PC-9 (cell line): ENCODE results near the gene ARL10. TPM values are rescaled to one million over a fixed set of nuclear protein-coding genes. Genes with fewer than 3 reads are reported as not detected.

ENCODE experiments used
- BruUV-seq: library from RNA; stranded (reverse); fragments of 400-500 nt; replicated peaks from 2 replicates; lab custom pipeline; 2021; lab: Mats Ljungman, UMichigan
- CTCF ChIA-PET: fragments of 300-600 bp; sonication (Branson Sonifier 250); formaldehyde crosslinking; loops from one replicate; lab custom pipeline; 2022; ENCODE audit warnings: antibody characterized with exemption; lab: Charles Lee
- POLR2A ChIA-PET: fragments of 300-600 bp; sonication (Branson Sonifier 250); formaldehyde crosslinking; loops from one replicate; lab custom pipeline; 2022; ENCODE audit warnings: antibody characterized with exemption; ENCODE audit not compliant: unreplicated experiment; lab: Charles Lee
- DNase-seq, 2 experiments: peaks; one replicate each; pipeline versions ENCODE4 v3.0.0 to v3.0.0-alpha.2; 2015 to 2022; ENCODE audit warnings: mixed read lengths in 1 of 2
- H2AFZ ChIP-seq: fragments of 200-600 bp; sonication (generic); 2 replicates; pipeline ENCODE4 v1.8.1; 2017; ENCODE audit warnings: antibody characterized with exemption
- H3F3A ChIP-seq: fragments of 200-600 bp; sonication (generic); 2 replicates; pipeline ENCODE4 v1.8.1; 2017; ENCODE audit warnings: antibody characterized with exemption, mild to moderate bottlenecking, low read depth; ENCODE audit not compliant: insufficient read depth
- H3K27ac ChIP-seq: fragments of 200-600 bp; sonication (generic); 2 replicates; pipeline ENCODE4 v1.6.1; 2016; ENCODE audit warnings: mixed run types
- H3K27me3 ChIP-seq: fragments of 200-600 bp; sonication (generic); 2 replicates; pipeline ENCODE4 v1.6.1; 2016; ENCODE audit warnings: low read depth, mixed run types; ENCODE audit not compliant: insufficient read depth
- H3K36me3 ChIP-seq: fragments of 200-600 bp; sonication (generic); 2 replicates; pipeline ENCODE4 v1.6.1; 2016; ENCODE audit warnings: low read depth, mixed run types
- H3K4me1 ChIP-seq: fragments of 200-600 bp; sonication (generic); replicated peaks from 2 replicates; pipeline ENCODE4 v1.6.1; 2016; ENCODE audit warnings: mixed run types; ENCODE audit not compliant: insufficient read depth
- H3K4me2 ChIP-seq: fragments of 200-600 bp; sonication (generic); 2 replicates; pipeline ENCODE4 v1.6.1; 2017; ENCODE audit warnings: mixed run types
- H3K4me3 ChIP-seq: fragments of 200-600 bp; sonication (generic); 2 replicates; pipeline ENCODE4 v1.6.1; 2016; ENCODE audit warnings: mixed run types
- H3K79me2 ChIP-seq: fragments of 200-600 bp; sonication (generic); 2 replicates; pipeline ENCODE4 v1.6.1; 2017; ENCODE audit warnings: low read depth, mixed run types
- H3K9me2 ChIP-seq: fragments of 200-600 bp; sonication (generic); 2 replicates; pipeline ENCODE4 v1.8.1; 2017; ENCODE audit warnings: mild to moderate bottlenecking; ENCODE audit not compliant: insufficient read depth
- H3K9me3 ChIP-seq: fragments of 200-600 bp; sonication (generic); 2 replicates; pipeline ENCODE4 v1.8.1; 2016; ENCODE audit warnings: low read depth; ENCODE audit not compliant: insufficient read depth
- H4K20me1 ChIP-seq: fragments of 200-600 bp; sonication (generic); 2 replicates; pipeline ENCODE4 v1.8.1; 2017; ENCODE audit not compliant: insufficient read depth
- CTCF ChIP-seq: fragments of 200-600 bp; sonication (generic); conservative IDR thresholded peaks from 2 replicates; pipeline ENCODE4 v1.6.1; 2017; ENCODE audit warnings: mixed run types, antibody characterized with exemption, mild to moderate bottlenecking, moderate library complexity
- EZH2 ChIP-seq: fragments of 200-600 bp; sonication (generic); IDR thresholded peaks from 2 replicates; pipeline ENCODE4 v1.8.0; 2017; ENCODE audit warnings: antibody characterized with exemption, low read depth
- intact Hi-C: fragments of 100-400 bp; cut with micrococcal nuclease; formaldehyde crosslinking; loops from one replicate; pipeline ENCODE4 v1.10.0; 2022; ENCODE audit not compliant: unreplicated experiment
- total RNA-seq: library from RNA; stranded (reverse); gene quantifications from 2 replicates; pipeline ENCODE4 v1.2.3, GENCODE V29; 2021

The ARL10 gene
- total RNA-seq, 1 experiment from 2014 or later, result 0.85 TPM

- H3K4me1 ChIP-seq, result peaks cover 65% of the 10 kb centered on the region
- H3F3A ChIP-seq, result peaks cover 42% of the 10 kb centered on the region
- H3K4me2 ChIP-seq, result peak overlapping the region; percentile 42; the same call in 1 of the 2 replicates
- no TSS peak for BruUV-seq
- TF ChIP-seq CTCF, result no peak
- TF ChIP-seq EZH2, result no peak
- peak overlapping the region; percentile 92 for H3K27ac ChIP-seq
- H3K79me2 ChIP-seq, result no peaks in the 10 kb centered on the region
- no peak overlapping the region for H3K4me3 ChIP-seq
- H3K36me3 ChIP-seq, result no peaks in the 10 kb centered on the region
- no peaks in the 10 kb centered on the region for H3K9me2 ChIP-seq
- H3K27me3 ChIP-seq, result no peaks in the 10 kb centered on the region
- POLR2A ChIA-PET, result no interaction called here
- peaks cover 28% of the 10 kb centered on the region for H3K9me3 ChIP-seq
- no peak overlapping the region for H2AFZ ChIP-seq
- intact Hi-C loops, result no loop called here
- no peaks in the 10 kb centered on the region for H4K20me1 ChIP-seq
- CTCF ChIA-PET, result no interaction called here
- peak; percentile 56 to 98 for DNase-seq
These were observed 59.9 kb downstream of the ARL10 start for GRCh38 chr5:176425138-176425537.

- no TSS peak for BruUV-seq
- no peak for DNase-seq
- peak overlapping the region; percentile 42 for H3K4me2 ChIP-seq
- H3K9me3 ChIP-seq, result peaks cover 22% of the 10 kb centered on the region
- ChIA-PET POLR2A (no interaction called here), CTCF (no interaction called here)
- H2AFZ ChIP-seq, result no peak overlapping the region
- TF ChIP-seq EZH2, result no peak
- no peak overlapping the region for H3K4me3 ChIP-seq
- peak overlapping the region; percentile 92 for H3K27ac ChIP-seq
- no peaks in the 10 kb centered on the region for H3K27me3 ChIP-seq
- no peaks in the 10 kb centered on the region for H4K20me1 ChIP-seq
- H3K9me2 ChIP-seq, result no peaks in the 10 kb centered on the region
- H3F3A ChIP-seq, result peaks cover 35% of the 10 kb centered on the region
- H3K4me1 ChIP-seq, result peaks cover 59% of the 10 kb centered on the region
- intact Hi-C loops, result no loop called here
- H3K79me2 ChIP-seq, result no peaks in the 10 kb centered on the region
- H3K36me3 ChIP-seq, result no peaks in the 10 kb centered on the region
These were observed 60.5 kb downstream of the ARL10 start for GRCh38 chr5:176425791-176426190.

- Histone ChIP-seq H3K27ac (0 out of 2 replicates have a peak overlapping the region, but pooled peaks have one; percentile 72), H3K36me3 (no peaks in the 10 kb centered on the region), H2AFZ (no peak overlapping the region), H3K9me2 (no peaks in the 10 kb centered on the region), H3K4me3 (no peak overlapping the region), H3K27me3 (no peaks in the 10 kb centered on the region), H3K79me2 (no peaks in the 10 kb centered on the region), H3F3A (peaks cover 34% of the 10 kb centered on the region), H4K20me1 (no peaks in the 10 kb centered on the region), H3K4me2 (no peak overlapping the region), H3K4me1 (peaks cover 53% of the 10 kb centered on the region), H3K9me3 (peaks cover 14% of the 10 kb centered on the region)
- no TSS peak for BruUV-seq
- CTCF ChIA-PET, result no interaction called here
- intact Hi-C loops, result no loop called here
- TF ChIP-seq CTCF (no peak), EZH2 (no peak)
- POLR2A ChIA-PET, result no interaction called here
- no peak for DNase-seq
These were observed 61.6 kb downstream of the ARL10 start for GRCh38 chr5:176426876-176427275.

GRCh38 chr5:176427971-176428370 lies 62.7 kb downstream of the ARL10 start:
- intact Hi-C loops, result no loop called here
- Histone ChIP-seq H3K27ac (peak overlapping the region; percentile 72), H3K36me3 (no peaks in the 10 kb centered on the region), H3F3A (peaks cover 34% of the 10 kb centered on the region), H3K9me2 (no peaks in the 10 kb centered on the region), H3K4me1 (peaks cover 53% of the 10 kb centered on the region), H4K20me1 (no peaks in the 10 kb centered on the region), H3K79me2 (no peaks in the 10 kb centered on the region), H3K4me3 (no peak overlapping the region), H2AFZ (peak overlapping the region; percentile 67; the same call in 1 of the 2 replicates), H3K4me2 (peak overlapping the region; percentile 40), H3K9me3 (peaks cover 10% of the 10 kb centered on the region), H3K27me3 (no peaks in the 10 kb centered on the region)
- no TSS peak for BruUV-seq
- CTCF ChIA-PET, result interaction anchor here (0.7 kb wide), 1 partner anchor 20 kb away, joined by 3 read pairs; no protein-coding TSS in a partner anchor
- POLR2A ChIA-PET, result no interaction called here
- peak in 1 of 2 experiments; percentile 64 for DNase-seq
- TF ChIP-seq EZH2 (no peak), CTCF (no peak)
